ENCODE data around the gene HES1.

HES1 gene

GRCh38 chr3:194110483-194110882, 25.5 kb upstream of the HES1 start:
- H4K20me1 ChIP-seq (ENCODE audit: insufficient read depth, low read length, poor library complexity, severe bottlenecking), result no peaks in the 10 kb centered on the region
- no peak for TF ChIP-seq EZH2phosphoT487 (IDR thresholded peaks at IDR 0.05; ENCODE audit: borderline replicate concordance)
- no peak for TF ChIP-seq CTCF (conservative IDR thresholded peaks at IDR 0.05; ENCODE audit: low read length)
- no peak overlapping the region for H3K4me2 ChIP-seq (ENCODE audit: low read depth, low read length, poor library complexity, severe bottlenecking)
- no peaks in the 10 kb centered on the region for H3K9me2 ChIP-seq (replicated peaks; ENCODE audit: low read depth, low read length)
- no peaks in the 10 kb centered on the region for H3K27me3 ChIP-seq (ENCODE audit: insufficient read depth, low read length, poor library complexity, severe bottlenecking)
- no peaks in the 10 kb centered on the region for H3K36me3 ChIP-seq (ENCODE audit: insufficient read depth, low read length)
- H3K4me3 ChIP-seq (ENCODE audit: low read length, poor library complexity, severe bottlenecking), result no peak overlapping the region
- H3K9me3 ChIP-seq (ENCODE audit: insufficient read depth, low read depth, low read length), result no peaks in the 10 kb centered on the region
- H3K79me2 ChIP-seq (ENCODE audit: insufficient read depth, low read length), result no peaks in the 10 kb centered on the region
- H3K4me1 ChIP-seq (ENCODE audit: insufficient read depth, low read length, poor library complexity, severe bottlenecking), result peaks cover 12% of the 10 kb centered on the region
- no peak overlapping the region for H3K9ac ChIP-seq (ENCODE audit: low read depth, low read length, poor library complexity, severe bottlenecking)
- no peak overlapping the region for H2AFZ ChIP-seq (ENCODE audit: low read length)
- no peaks in the 10 kb centered on the region for H3F3A ChIP-seq (ENCODE audit: low read depth)

- Histone ChIP-seq H3K9me2 (replicated peaks; ENCODE audit: low read depth, low read length) (no peaks in the 10 kb centered on the region), H3K9me3 (ENCODE audit: insufficient read depth, low read depth, low read length) (no peaks in the 10 kb centered on the region), H2AFZ (ENCODE audit: low read length) (no peak overlapping the region), H3K36me3 (ENCODE audit: insufficient read depth, low read length) (no peaks in the 10 kb centered on the region), H3K79me2 (ENCODE audit: insufficient read depth, low read length) (no peaks in the 10 kb centered on the region), H3K4me2 (ENCODE audit: low read depth, low read length, poor library complexity, severe bottlenecking) (no peak overlapping the region), H3K27me3 (ENCODE audit: insufficient read depth, low read length, poor library complexity, severe bottlenecking) (no peaks in the 10 kb centered on the region), H3F3A (ENCODE audit: low read depth) (no peaks in the 10 kb centered on the region), H4K20me1 (ENCODE audit: insufficient read depth, low read length, poor library complexity, severe bottlenecking) (no peaks in the 10 kb centered on the region), H3K4me1 (ENCODE audit: insufficient read depth, low read length, poor library complexity, severe bottlenecking) (peaks cover 12% of the 10 kb centered on the region), H3K9ac (ENCODE audit: low read depth, low read length, poor library complexity, severe bottlenecking) (no peak overlapping the region), H3K4me3 (ENCODE audit: low read length, poor library complexity, severe bottlenecking) (no peak overlapping the region)
- no peak for TF ChIP-seq EZH2phosphoT487 (IDR thresholded peaks at IDR 0.05; ENCODE audit: borderline replicate concordance)
- no peak for TF ChIP-seq CTCF (conservative IDR thresholded peaks at IDR 0.05; ENCODE audit: low read length)
Observed at GRCh38 chr3:194111336-194111735, 24.6 kb upstream of the HES1 start.

GRCh38 chr3:194112120-194113106, 23.5 kb upstream of the HES1 start:
- H3K36me3 ChIP-seq (ENCODE audit: insufficient read depth, low read length), result no peaks in the 10 kb centered on the region
- H3K27me3 ChIP-seq (ENCODE audit: insufficient read depth, low read length, poor library complexity, severe bottlenecking), result no peaks in the 10 kb centered on the region
- no peak overlapping the region for H3K4me3 ChIP-seq (ENCODE audit: low read length, poor library complexity, severe bottlenecking)
- no peaks in the 10 kb centered on the region for H4K20me1 ChIP-seq (ENCODE audit: insufficient read depth, low read length, poor library complexity, severe bottlenecking)
- no peaks in the 10 kb centered on the region for H3K79me2 ChIP-seq (ENCODE audit: insufficient read depth, low read length)
- TF ChIP-seq CTCF (conservative IDR thresholded peaks at IDR 0.05; ENCODE audit: low read length), result no peak
- TF ChIP-seq EZH2phosphoT487 (IDR thresholded peaks at IDR 0.05; ENCODE audit: borderline replicate concordance), result no peak
- H3K4me2 ChIP-seq (ENCODE audit: low read depth, low read length, poor library complexity, severe bottlenecking), result no peak overlapping the region
- H3K9me2 ChIP-seq (replicated peaks; ENCODE audit: low read depth, low read length), result no peaks in the 10 kb centered on the region
- no peaks in the 10 kb centered on the region for H3K9me3 ChIP-seq (ENCODE audit: insufficient read depth, low read depth, low read length)
- H3F3A ChIP-seq (ENCODE audit: low read depth), result no peaks in the 10 kb centered on the region
- no peak overlapping the region for H2AFZ ChIP-seq (ENCODE audit: low read length)
- no peak overlapping the region for H3K9ac ChIP-seq (ENCODE audit: low read depth, low read length, poor library complexity, severe bottlenecking)
- peaks cover 12% of the 10 kb centered on the region for H3K4me1 ChIP-seq (ENCODE audit: insufficient read depth, low read length, poor library complexity, severe bottlenecking)
